NOMO-1 treated with DMSO at 0.1 percent for 48 hours (cell line): ENCODE measurements around the gene MTHFS.
A peak's percentile ranks its signal among the peaks of the same experiment; 100 is the strongest.
"Not testable (repeated sequence)": the region's sequence is repeated elsewhere in the genome, so short reads cannot be mapped to it uniquely, and the experiment has no call there.

Experiments used
- DNase-seq: peaks from one replicate; lab custom pipeline; 2025; ENCODE audit not compliant: unreplicated experiment; lab: John Stamatoyannopoulos, UW

MTHFS gene

DNA sequence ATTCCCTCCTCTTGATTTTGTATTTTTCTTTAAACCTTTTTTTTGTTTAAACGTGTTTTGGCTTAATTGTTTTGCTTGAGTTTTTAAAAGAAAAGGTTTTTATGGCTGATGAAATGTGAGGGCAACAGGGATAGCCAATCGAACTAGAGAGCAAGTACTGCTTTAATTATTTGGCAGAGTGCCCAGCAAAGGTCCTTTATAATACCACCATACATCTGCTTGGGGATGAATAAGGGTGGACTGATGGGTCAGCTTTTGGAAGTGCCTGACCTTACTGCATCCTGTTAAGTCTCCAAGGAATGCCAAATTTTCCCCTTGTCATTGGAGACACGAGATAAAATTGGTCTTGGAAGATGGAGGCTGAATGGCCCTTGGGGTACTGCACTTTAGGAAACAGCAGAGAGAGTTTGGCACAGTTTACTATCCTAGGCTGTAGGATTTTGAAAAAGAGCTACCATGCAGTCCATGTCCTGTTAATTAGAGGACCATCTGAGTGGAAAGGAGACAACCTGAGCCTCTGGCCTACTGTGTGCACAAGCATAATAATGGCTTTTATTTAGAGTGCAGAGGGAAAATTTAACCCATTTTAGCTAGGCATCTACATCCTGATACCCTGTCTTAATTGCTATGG is 19.8 kb upstream of the MTHFS start:
- DNase-seq, result no peak

DNA sequence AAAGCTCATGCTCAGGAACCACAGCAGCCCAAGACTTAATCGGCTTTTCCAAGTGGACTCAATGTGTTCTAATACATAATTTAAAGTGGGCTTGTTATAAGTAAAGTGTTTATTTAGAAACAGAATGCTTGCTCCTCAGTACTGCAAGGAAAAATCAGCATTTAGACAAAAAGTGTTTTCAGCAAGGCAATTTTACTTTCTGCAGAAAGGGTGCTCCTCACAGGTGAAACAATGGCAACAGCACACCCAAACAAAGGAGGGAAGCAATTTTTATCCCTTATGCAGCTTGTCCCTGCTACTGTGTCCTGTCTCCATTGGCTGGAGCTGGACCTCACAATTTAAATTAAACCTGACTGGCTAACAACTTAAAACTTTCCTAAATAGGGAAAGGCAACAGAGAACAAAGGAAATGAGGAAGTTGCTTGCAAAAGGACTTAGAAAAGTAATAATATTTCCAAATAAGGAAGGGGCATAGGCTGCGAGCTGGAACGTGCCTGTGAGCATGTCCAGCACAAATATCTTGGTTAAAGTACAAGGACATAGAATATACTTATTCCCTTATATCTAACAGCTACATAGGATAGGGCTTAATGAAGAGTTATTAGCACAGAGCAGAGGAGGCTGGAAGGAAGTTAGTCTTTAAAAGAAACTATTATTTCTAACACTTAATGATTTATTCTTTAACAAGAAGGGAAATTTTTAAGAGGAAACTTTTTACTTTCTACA is 19.1 kb upstream of the MTHFS start:
- not testable (repeated sequence) for DNase-seq

DNA sequence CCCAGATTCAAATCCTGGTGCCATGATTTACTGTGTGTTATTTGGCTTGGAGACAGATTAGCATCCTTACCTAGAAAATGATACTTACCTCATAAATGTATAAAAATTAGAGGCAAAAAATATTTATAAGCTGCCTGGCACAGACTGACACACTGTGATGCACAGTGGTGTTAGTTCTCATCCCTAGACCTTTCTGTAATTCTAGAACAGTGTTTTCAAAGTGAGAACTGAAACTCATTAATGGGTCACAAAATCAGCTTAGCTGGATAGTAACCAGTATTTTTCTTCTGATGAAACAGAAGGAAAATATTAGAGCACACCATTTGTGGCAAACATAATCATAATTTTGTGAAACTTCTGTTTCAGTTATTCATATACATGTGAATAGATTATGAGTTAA is 17.9 kb upstream of the MTHFS start:
- no peak for DNase-seq

DNA sequence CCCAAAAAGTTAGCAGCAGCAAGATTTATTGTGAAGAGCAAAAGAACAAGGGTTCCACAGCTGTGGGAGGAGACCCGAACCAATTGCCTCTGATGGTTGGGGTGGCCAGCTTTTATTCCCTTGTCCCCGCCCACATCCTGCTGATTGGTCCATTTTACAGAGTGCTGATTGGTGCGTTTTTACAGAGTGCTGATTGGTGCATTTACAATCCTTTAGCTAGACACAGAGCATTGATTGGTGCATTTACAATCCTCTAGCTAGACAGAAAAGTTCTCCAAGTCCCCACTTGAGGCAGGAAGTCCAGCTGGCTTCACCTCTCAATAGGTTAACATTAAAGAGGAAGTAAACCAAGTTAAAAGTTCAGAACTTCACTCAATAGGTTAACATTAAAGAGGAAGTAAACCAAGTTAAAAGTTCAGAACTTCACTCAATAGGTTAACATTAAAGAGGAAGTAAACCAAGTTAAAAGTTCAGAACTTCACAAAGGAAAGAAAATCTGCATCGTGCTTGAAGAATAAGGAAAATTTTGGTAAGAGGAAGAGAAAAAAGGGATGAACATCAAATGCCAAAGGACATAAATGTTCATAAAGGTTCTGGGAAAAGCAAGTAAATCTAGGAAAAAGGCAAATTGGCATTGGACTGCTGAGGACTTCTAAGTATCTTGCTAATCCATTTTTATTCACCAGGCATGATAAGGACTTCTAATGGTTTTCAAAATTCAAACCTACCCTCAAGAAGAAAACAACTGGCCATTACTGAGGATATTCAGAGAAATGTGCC is 12.9 kb upstream of the MTHFS start:
- DNase-seq, result peak; percentile 39

DNA sequence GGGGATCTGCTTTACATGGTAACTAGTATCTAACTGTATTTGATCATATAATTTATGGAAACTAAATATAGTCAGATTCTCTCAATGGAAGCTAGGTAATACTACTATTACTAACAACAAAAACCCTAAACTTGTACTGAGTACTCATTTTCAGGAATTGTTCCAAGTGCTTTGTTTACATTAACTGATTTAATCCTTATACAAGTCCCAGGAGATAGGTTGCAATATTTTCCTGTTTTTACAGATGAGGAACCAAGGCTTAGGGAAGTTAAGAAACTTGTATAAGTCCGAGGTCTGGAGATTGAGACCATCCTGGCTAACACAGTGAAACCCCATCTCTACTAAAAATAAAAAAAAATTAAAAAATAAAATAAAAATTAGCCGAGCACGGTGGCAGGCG is 7.5 kb upstream of the MTHFS start:
- DNase-seq, result no peak

DNA sequence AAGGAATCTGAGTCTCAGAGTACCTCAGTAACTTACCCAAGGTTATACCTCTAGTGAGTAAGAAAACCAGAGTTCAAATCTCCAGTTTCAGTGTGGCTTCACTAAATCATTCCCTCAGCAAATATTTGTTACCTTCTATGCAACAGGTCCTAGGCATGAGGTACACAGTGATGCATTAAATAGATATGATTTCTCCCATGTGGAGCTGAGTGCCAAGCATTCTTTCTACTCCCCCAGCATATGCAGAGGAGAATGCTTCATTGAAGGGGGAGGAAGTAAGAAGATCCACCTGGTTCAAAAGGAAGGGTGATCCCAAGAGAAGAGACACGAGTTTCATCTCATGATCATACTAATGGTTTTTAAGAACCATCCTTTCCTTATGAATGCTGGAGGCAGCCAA is 6.8 kb upstream of the MTHFS start:
- no peak for DNase-seq

DNA sequence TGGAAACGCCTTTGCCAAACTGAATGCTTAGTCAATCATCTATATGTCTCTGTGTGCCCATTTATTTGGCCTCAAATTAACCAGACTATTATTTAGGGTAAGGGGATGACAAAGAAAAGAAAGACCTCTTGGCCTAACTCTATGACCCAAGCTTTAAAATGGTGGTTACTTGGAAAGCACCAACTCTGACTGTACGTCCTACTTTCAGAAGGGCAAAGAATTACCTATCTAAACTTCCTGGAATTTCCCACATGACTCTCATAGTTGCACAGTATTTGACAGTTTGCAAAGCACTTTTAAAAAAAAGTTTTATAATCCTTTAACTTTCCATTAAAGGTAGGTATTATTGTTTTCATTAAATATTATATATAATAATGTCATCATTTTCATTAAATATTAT is 6.3 kb upstream of the MTHFS start:
- DNase-seq, result no peak

DNA sequence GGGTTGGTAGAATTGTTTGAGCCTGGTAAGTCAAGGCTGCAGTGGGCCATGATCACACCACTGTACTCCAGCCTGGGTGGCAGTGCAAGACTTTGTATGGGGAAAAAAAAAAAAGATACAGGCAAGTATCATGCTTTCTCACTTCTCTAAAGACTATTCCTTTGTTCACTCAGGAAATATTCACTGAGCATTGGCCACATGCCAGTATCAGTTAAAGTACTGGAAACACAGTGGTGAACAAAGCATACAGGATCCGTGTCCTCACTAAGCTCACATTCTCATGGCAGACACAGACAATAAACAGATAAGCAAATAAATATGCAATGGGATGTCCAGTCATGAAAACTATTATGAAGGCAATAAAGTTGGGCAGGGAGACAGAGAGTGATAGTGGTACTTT is 5.1 kb upstream of the MTHFS start:
- no peak for DNase-seq

DNA sequence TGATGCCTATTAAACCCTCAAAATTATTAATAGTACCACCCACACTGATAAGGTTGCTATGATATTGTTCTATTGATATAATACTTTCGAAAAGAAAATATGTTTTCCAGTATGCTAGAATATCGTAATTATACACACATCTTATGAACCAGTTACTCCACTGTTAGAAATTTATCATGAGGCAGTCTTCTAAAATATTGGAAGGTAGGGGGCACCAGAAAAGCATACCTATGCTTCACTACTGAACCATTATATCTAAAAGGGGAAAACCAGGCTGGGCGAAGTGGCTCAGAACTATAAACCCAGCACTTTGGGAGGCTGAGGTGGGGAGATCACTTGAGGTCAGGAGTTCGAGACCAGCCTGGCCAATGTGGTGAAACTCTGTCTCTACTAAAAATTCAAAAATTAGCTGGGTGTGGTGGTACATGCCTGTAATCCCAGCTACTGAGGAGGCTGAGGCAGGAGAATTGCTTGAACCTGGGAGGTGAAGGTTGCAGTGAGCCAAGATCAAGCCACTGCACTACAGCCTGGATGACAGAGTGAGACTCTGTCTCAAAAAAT is 4.1 kb upstream of the MTHFS start:
- not testable (repeated sequence) for DNase-seq

DNA sequence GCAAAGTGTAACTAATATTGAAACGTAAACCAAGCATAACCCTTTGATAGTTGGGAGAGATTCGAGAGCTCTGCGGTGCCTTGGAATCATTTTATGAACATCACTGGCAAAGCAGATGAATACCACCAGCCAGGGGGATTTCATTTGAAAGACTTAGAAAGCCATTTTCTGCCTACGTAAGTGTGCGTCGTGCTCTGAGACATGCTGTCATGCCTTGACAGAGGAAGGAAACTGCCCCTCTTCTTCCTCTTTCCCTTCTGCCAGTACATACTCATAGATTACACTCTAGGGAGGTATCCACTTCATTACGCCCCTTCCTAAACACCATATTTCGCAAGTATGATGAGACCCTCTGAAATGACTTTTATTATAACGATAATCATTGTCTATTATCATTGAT is 3.3 kb upstream of the MTHFS start:
- DNase-seq, result peak; percentile 17

DNA sequence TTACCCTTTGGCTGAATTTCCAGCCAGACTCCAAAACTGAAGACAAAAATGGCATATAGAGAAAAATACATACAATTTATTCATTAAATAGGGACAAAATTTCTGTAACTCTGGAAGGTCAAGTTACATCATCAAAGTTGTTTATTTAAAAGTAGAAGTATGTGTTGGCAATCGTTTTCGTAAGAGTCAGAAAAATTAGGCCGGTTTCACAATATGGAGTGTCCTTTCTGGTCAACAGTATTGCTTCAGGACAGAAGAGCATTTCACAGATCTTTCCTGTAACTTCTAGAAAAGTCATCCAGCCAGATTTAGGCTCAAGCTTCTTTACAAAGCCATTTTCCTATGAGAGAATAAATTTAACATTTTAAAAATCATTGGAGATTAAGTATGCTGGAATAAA is 2.0 kb upstream of the MTHFS start:
- DNase-seq, result peak; percentile 86

DNA sequence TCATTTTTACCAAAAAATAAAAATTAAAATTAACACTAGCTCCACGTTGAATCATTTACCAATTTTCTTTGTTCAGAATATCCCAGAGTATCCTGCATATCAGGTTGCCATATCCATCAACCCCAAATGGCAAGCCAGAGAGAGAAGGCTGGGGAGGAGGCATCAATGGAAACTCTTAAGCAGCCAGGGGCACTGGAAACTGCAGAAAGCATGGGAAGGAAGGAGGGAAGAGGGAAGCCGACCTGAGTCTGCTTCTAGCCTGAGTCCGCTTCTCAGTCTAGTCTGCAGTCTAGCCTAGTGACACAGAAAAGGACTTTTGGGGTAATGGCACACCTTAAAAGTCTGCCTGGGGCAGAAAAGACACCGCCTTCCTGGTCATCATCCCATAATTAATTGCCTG is 1.6 kb upstream of the MTHFS start:
- DNase-seq, result no peak

DNA sequence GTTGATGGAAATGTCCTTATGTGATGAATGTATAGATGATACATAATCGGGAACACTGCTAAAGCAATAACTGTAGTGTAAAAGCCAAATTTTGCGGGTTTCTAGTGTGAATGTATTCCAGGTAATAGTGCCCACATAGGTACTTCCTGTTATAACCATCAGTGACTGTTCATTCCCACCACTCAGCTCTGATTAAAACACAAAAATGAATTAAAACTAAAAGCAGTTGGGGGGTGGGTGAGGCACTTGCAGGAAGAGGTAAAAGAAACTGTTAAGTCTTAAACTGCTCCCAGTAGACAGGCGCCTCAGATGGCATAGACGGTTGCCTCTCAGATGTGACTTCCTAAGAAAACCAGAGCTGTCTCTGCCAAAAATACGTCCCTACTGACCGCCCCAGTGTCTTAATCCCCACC is 893 bp upstream of the MTHFS start:
- DNase-seq, result no peak

DNA sequence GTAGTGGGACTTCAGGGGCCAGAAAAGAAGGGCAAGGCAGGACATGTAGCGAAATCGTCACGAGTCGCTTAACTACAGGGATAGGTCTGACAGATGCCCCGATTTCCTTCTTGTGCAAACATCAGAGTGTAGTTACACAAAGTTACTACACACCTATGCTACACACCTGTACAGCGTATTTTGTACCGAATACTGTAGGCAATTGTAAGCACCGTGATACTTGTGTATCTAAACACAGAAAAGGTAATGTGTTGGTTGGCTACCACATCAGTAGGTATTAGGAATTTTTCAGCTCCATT is 515 bp upstream of the MTHFS start:
- DNase-seq, result no peak

DNA sequence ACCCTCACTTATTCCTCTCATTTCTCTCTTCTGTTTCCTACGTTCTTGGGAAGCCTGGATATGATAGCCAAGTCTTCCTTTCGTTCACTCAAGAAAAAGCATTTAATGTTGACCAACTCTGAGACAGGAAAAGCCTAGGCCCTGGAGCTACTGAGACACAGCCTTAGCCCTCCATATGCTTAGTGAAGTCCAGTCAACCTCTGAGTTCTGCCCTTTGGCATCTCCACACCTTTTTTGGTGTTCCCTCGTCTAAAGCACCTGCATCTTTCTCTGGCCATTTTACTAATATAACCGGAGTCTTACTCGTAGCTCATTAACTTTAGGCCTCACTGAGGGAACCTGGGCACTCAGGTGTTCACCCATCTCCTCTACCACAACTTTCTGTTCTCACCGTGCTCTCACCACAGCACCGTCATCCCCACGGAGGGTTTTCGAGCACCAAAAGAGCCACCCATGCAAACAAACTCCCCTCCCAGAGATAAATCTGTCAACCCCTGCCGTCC is 632 bp downstream of the MTHFS start:
- no peak for DNase-seq

DNA sequence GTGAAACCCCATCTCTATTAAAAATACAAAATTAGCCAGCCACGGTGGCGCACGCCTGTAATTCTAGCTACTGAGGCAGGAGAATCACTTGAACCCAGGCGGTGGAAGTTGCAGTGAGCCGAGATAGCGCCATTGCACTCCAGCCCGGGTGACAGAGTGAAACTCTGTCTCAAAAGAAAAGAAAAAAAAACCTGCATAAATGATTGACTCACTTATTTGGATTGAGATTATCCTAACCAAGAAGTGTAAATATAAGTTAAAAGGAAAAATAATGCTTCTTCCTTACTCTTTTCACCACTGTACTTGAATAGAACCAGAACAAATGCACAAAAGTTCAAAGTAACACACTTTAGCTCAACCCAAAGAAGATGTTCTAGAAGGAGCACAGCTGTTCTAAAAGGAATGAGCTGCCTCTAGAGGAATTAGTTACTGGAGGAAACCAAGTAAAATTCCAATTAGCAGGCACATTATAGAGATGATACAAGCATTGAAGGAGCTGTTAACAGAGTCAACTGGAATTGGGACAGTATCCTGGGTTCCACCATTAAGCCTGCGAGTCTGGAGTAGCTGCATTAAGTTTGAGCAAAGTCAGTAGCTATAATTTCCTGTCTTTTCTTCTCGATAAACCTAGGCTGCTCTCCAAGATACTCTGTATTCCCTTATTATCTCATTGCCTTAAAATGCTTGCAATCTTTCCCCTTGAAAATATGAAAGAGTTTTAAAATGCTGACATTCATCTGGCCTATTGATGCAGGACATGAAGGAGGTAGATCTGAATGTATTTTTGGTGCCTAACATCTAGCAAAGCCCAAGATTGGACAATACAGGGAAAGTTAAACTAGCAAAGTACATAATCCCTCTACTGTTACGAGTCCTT is 9.5 kb downstream of the MTHFS start:
- DNase-seq, result no peak

DNA sequence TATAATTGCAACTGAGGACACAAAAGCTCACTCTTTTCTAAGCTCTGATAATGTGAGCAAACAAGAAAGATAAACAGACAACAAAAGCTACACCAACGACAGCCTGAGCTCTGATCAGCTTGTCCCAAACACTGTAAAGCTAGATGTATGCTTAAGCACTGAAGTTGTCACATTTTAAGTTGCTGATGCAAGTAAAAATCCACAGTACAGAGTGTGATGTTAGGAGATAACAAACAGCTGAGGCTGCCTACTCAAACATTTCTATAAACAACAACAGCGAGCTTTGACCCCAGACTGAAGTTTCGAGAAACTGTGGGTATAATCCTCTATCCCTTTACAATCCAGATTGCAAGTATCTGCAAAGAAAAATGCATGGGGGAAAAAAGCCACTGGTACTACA is 10.7 kb downstream of the MTHFS start:
- no peak for DNase-seq

DNA sequence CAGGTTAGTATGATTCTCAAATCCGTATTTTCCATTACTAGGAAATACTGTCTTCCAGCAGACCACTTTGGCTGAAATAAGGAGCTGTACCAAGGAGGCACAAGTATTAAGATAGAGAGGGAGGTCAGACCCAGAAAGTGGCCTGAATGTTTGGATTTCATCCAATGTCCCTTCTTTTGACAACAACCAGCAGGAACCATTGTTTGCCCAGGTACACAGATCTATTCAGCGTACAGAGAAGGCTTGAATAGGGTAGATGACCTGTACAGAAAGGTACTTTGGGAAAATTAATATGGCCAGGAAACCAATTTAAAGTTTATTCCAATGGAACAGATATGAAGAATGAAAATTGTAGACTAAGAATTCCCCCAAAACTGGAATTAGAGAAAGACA is 12.6 kb downstream of the MTHFS start:
- DNase-seq, result no peak

DNA sequence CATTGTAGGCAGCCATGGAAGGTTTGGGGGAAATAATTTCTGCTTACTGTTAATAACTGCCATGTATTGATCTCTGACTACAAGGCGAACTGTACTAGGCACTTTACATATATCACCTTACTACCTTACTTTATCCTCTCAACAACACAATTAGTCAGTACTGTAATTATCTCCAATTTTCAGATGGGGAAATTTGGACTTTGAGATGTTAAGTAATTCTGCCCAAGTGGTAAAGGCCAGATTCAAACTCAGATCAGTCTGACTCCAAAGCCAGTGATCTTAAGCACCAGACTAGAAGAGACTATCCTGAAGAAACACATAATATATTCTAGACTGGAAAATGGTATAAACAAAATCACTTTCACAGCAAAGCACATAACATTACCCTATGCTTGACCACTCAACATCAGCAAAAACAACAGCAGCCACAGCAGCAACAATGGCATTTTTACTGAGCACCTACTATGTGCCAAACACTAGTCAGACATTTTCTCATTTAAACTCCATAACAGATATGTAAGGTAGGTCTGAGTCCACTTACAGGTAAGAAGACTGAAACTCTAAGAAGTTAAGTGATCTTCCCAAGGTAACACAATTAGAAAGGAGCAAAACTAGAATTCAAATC is 13.1 kb downstream of the MTHFS start:
- DNase-seq, result no peak

DNA sequence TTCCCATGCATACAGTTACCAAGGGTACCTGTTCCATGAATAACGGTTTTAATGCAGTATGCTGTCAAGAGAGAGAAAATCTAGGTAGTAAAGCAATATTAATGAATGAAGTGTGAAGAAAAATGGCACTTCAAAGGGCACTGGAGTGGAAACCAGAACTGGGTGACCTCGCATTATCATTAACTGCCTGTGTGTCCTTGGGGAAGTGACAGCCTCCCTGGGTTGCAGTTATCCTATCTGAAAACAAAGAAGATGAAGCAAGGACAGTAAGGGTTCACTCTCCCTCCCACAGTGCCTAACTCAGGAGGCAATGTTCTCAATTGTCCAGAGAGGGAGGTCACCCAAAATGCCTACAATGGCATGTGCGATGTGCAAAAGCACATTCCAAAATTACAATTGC is 15.1 kb downstream of the MTHFS start:
- DNase-seq, result no peak

DNA sequence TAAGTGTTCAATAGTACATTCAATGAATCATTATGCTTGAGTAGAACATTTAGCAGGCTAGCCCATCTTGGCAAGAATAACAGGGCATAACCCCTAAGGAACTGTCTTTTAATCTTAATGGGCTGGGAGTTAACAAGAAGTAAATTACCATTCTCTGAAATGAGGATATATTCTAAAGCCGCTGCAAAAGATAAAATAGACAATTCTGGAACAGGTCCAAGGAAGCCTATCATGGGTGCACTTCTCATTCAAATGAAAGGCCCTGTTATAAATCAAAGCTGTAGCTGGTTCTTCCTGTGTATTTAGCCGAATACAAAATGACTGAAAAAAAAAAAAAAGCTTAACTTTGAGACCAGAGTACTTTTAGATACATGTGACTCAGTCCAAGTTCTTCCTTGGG is 15.6 kb downstream of the MTHFS start:
- DNase-seq, result no peak
